ENCODE results near the gene RTP2. TPM values are rescaled to one million over a fixed set of nuclear protein-coding genes. Genes with fewer than 3 reads are reported as not detected.

RTP2 gene
- total and polyA plus RNA-seq, 9 of the 15 experiments (the other 6 are each of a cell fraction or from before 2014, with no cell fraction given): not detected

GRCh38 chr3:187713504-187713903 lies 11.1 kb upstream of the RTP2 start (continued):
- no peak for TF ChIP-seq CEBPZ (IDR thresholded peaks at IDR 0.05; ENCODE audit: borderline replicate concordance, low read depth, low read length)
- no peak for TF ChIP-seq POLR2A (conservative IDR thresholded peaks at IDR 0.05)
- TF ChIP-seq MCM2 (IDR thresholded peaks at IDR 0.05; ENCODE audit: low read depth): no peak
- TF ChIP-seq POLR2H (tag; IDR thresholded peaks at IDR 0.05; ENCODE audit: low read depth): no peak
- no peak for TF ChIP-seq ZNF280A (IDR thresholded peaks at IDR 0.05; ENCODE audit: low read depth, partially characterized antibody)
- no peak for TF ChIP-seq REST (IDR thresholded peaks at IDR 0.05; ENCODE audit: borderline replicate concordance)
- no peak for TF ChIP-seq REST (CRISPR knock-in tag; IDR thresholded peaks at IDR 0.05; ENCODE audit: low read depth)
- no peak for TF ChIP-seq BHLHE40 (IDR thresholded peaks at IDR 0.05; ENCODE audit: low read length)
- TF ChIP-seq ZNF655 (CRISPR knock-in tag; IDR thresholded peaks at IDR 0.05): no peak
- peak; percentile 37; the same call in 1 of the 2 replicates for TF ChIP-seq VEZF1 (CRISPR knock-in tag; IDR thresholded peaks at IDR 0.05)
- no peak for TF ChIP-seq EHMT2 (IDR thresholded peaks at IDR 0.05)
- TF ChIP-seq RBM17 (IDR thresholded peaks at IDR 0.05; ENCODE audit: borderline replicate concordance, low read depth, low read length): no peak

Data from K562 (cell line).